Brain microvascular endothelial cell (primary cell): ENCODE data around the gene IGSF21.

Experiments
- DNase-seq: peaks from one replicate; pipeline ENCODE4 v3.0.0-alpha.2; 2020
- H3K27ac ChIP-seq: fragments of 250-450 bp; sonication (Bioruptor Pico); 2 replicates; pipeline ENCODE4 v1.5.1; 2020; ENCODE audit warnings: mild to moderate bottlenecking, moderate library complexity
- H3K27me3 ChIP-seq: fragments of 250-450 bp; sonication (Bioruptor Pico); replicated peaks from 2 replicates; pipeline ENCODE4 v1.5.1; 2020; ENCODE audit warnings: mild to moderate bottlenecking
- H3K36me3 ChIP-seq: fragments of 250-450 bp; sonication (Bioruptor Pico); replicated peaks from 2 replicates; pipeline ENCODE4 v1.5.1; 2020; ENCODE audit warnings: mild to moderate bottlenecking
- H3K4me3 ChIP-seq: 2 replicates; pipeline ENCODE4 v1.5.1; 2011; ENCODE audit warnings: low read depth, mild to moderate bottlenecking, control low read depth, low read length, moderate library complexity
- CTCF ChIP-seq: IDR thresholded peaks from 2 replicates; pipeline ENCODE4 v1.5.1; 2011; ENCODE audit warnings: low read depth, mild to moderate bottlenecking, moderate library complexity, low read length, control low read depth, inconsistent platforms; ENCODE audit errors: missing control alignments
- in situ Hi-C: cut with HindIII; loops from 2 replicates; pipeline ENCODE4 v1.10.0; 2017; ENCODE audit warnings: low sequenced_read_pairs, low pct_ligation_motif_present

The IGSF21 gene

GRCh38 chr1:18238190-18238589, 130.6 kb downstream of the IGSF21 start:
- no peaks in the 10 kb centered on the region for H3K27me3 ChIP-seq
- H3K4me3 ChIP-seq = no peak overlapping the region
- no peak for DNase-seq
- in situ Hi-C loops = no loop called here
- H3K27ac ChIP-seq = no peak overlapping the region
- H3K36me3 ChIP-seq = no peaks in the 10 kb centered on the region
- no peak for TF ChIP-seq CTCF

GRCh38 chr1:18239671-18240070, 132.1 kb downstream of the IGSF21 start:
- in situ Hi-C loops = no loop called here

GRCh38 chr1:18240906-18241305, 133.3 kb downstream of the IGSF21 start:
- Histone ChIP-seq H3K36me3 (no peaks in the 10 kb centered on the region), H3K4me3 (no peak overlapping the region), H3K27me3 (no peaks in the 10 kb centered on the region), H3K27ac (no peak overlapping the region)
- in situ Hi-C loops = no loop called here
- TF ChIP-seq CTCF = no peak
- no peak for DNase-seq

More at GRCh38 chr1:18239671-18240070, 132.1 kb downstream of the IGSF21 start:
- no peak for DNase-seq
- Histone ChIP-seq H3K27ac (no peak overlapping the region), H3K27me3 (no peaks in the 10 kb centered on the region), H3K4me3 (no peak overlapping the region), H3K36me3 (no peaks in the 10 kb centered on the region)
- no peak for TF ChIP-seq CTCF

GRCh38 chr1:18241891-18242290, 134.3 kb downstream of the IGSF21 start:
- TF ChIP-seq CTCF = no peak

GRCh38 chr1:18243503-18244175, 136.0 kb downstream of the IGSF21 start:
- Histone ChIP-seq H3K27ac (no peak overlapping the region), H3K36me3 (no peaks in the 10 kb centered on the region), H3K27me3 (no peaks in the 10 kb centered on the region), H3K4me3 (no peak overlapping the region)
- no peak for TF ChIP-seq CTCF
- DNase-seq = no peak
- in situ Hi-C loops = no loop called here

More at GRCh38 chr1:18241891-18242290, 134.3 kb downstream of the IGSF21 start:
- no peaks in the 10 kb centered on the region for H3K27me3 ChIP-seq
- in situ Hi-C loops = no loop called here
- H3K36me3 ChIP-seq = no peaks in the 10 kb centered on the region
- H3K27ac ChIP-seq = no peak overlapping the region
- no peak for DNase-seq
- no peak overlapping the region for H3K4me3 ChIP-seq

- Histone ChIP-seq H3K36me3 (no peaks in the 10 kb centered on the region), H3K27ac (no peak overlapping the region), H3K4me3 (no peak overlapping the region), H3K27me3 (no peaks in the 10 kb centered on the region)
- DNase-seq = no peak
- in situ Hi-C loops = no loop called here
- TF ChIP-seq CTCF = no peak
Observed at GRCh38 chr1:18244762-18245161, 137.2 kb downstream of the IGSF21 start.
